CD4-positive, alpha-beta T cell treated with Interleukin-17A for 4 hours (primary cell): ENCODE data around the gene IL17RC.

Experiments used
- DNase-seq: peaks from one replicate; pipeline ENCODE4 v3.0.0-alpha.2; 2020; ENCODE audit warnings: mixed read lengths

The IL17RC gene

DNA sequence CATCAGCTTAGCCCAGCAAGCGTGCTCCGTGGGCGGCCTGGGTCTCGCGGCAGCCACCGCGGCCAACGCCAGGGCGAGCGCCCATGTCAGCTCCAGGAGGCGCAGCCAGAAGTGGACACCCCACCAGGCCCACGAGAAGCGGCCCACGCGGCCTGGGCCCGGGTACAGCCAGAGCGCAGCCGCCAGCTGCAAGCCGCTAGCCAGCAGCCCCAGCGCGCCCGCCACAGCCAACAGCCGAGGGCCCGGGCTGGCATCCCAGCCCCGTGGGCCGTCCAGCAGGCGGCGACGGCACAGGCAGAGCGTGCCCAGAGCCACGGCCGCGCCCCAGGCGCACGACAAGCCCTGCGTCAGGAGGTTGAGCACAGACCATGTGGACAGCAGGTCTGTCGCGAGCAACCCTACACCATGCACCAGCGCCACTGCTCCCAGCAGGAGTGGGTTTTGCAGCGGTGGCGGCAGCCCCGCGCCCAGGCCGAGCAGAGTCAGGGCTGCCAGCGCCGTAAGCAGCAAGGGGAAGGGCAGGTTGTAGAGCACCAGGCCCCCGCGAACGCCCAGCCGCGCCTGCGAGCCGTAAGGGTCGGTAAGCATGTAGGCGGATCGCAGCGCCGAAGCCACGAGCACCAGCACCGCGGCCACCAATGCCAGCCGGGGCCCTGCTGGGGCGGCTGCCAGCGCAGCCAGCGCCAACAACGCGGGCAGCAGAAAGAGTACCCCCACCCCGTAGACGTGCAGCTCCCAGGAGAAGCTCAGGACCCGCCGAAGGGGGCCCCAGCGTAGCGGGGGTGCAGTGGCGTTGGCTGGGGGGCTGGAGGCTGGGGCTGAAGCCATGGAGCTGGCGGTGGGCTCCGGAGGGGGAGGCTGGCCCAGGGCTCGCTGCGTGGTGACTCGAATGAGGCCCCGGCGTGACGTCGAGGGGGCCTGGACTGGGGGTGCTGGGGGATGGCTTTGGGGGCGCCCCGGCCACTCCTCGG lies 30.4 kb downstream of the IL17RC start:
- DNase-seq: no peak

- no peak for DNase-seq
These were observed 31.7 kb downstream of the IL17RC start for GRCh38 chr3:9948586-9948985.

- no peak for DNase-seq
These were observed 32.2 kb downstream of the IL17RC start for GRCh38 chr3:9949115-9949514.

DNA sequence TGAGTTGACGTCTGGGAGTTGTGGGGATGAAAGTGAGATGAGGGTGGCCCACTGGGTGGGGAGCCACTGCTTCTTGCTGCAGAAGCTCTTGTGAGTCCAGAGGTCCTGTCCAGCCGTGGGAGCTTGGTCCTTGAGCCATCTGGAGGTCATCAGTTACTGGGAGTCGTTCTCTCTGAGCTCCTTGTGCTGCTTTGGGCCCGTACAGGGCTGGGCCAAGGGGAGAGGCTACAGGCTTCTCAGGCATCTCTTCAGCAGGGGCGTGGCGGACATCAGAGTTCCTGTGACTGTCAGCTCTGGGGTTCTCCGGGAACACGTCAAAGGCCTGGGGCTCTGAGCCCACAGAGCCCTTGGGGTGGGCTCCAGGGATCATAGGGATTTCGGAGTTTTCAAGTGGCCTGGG lies 32.7 kb downstream of the IL17RC start:
- DNase-seq: no peak

DNA sequence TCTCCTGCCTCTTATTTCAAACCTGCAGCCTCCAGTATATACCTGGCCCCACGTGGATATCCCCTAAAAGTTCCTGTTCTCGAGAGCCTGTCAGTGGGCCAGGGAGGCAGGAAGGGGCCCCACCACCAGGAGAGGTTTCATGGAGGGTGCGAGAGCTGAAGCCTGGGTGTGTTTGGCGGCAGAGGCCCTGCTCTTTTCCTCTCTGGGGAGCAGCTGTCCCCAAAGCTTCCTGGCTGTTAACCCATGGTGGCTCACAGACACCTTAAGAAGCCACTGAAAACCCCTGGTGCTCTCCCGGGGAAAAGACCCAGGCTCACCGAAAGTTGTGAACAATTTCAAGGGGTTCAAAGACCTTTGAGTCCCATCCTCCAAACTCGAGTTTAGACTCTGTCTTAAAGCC lies 34.2 kb downstream of the IL17RC start:
- peak; percentile 17 for DNase-seq

GRCh38 chr3:9951598-9951961 lies 34.7 kb downstream of the IL17RC start:
- no peak for DNase-seq

- DNase-seq: peak; percentile 67
These were observed 35.3 kb downstream of the IL17RC start, which contains the start of gene PRRT3 for GRCh38 chr3:9951962-9952805. PRRT3 (minus strand) TSS chr3:9952408; CDS start chr3:9950115, 2,293 bp downstream.

GRCh38 chr3:9955067-9955502 lies 38.2 kb downstream of the IL17RC start:
- DNase-seq: no peak

DNA sequence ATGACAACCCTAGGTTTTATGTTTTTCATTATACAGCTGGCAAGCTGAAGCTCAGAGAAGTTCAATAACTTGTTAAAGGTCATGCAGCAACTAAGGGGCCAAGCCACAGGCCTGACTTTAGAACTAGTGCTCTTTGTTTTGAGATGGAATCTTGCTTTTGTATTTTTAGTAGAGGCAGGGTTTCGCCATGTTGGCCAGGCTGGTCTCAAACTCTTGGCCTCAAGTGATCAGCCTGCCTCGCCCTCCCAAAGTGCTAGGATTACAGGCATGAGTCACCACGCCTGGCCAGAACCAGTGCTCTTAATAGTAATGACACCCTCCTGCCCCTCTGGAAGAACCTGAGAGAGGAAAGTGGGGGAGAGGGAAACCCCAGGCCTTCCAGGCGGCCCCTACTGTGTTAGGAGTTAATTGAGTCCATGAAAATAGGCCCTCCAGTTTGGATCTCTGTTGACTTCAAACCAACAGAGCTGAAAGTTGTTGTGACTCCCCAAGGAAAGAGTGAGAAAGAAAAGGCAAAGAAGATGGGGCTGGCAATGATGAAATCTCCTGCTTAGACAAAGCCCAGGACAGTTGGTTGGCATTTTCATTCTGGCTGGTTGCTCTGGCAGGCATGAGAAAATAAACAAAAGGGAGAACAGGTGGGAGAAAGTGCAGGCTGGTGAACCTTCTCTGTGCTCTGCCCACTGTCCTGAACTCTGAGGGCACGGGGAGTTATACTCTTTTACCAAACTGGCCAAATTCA lies 38.9 kb downstream of the IL17RC start:
- no peak for DNase-seq

- DNase-seq: no peak
These were observed 40.3 kb downstream of the IL17RC start for GRCh38 chr3:9957214-9957613.

- no peak for DNase-seq
These were observed 48.4 kb downstream of the IL17RC start for GRCh38 chr3:9965200-9965875.

GRCh38 chr3:9966841-9967240 lies 49.9 kb downstream of the IL17RC start:
- DNase-seq: no peak

DNA sequence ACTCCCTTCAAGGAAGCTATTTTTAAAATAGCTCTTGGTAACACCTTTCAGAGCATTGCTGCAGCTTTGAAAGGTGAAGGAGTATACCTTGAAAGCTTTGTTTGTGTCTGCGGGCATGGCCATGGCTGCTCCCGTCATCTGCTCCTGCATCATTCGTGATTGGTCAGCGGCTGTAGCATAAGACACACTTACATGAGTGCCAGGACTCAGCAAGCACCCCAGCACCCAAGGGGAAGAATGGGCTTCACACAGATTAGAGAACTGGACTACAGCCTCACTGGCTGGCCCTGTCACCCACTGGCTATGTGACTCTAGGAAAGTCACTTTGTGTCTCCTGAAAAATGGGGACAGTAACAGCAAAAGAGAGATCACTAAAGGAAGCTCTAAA lies 52.7 kb downstream of the IL17RC start:
- no peak for DNase-seq

DNA sequence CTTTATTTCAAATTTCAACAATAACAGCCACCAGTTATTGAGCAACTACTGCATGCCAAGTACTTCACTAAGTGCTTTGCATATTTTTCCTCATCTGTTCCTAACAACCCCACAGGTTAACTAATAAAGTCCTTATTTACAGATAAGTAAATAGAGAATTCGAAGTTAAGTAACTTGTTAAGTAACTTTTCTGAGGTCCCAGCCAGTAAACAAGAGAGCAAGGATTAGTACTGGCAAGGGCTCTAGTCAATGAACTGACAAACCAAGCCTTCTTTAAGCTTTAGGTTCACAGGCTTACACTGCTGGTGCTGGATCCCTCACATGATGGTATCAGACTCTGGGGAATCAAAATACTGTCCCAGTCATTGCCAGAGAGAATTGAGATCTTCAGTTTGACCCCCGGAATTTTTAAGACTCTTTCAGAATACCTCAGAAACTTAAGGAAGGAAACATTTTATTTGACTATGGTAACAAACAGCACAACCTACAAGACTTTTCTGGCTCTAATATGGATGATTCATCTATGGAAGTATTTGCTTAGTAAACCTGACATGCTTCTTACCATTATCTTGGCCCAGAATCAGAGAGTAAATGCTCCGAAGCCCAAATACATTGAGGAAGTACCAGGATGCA lies 53.2 kb downstream of the IL17RC start:
- DNase-seq: no peak

GRCh38 chr3:9976721-9977709 lies 60.1 kb downstream of the IL17RC start:
- no peak for DNase-seq

DNA sequence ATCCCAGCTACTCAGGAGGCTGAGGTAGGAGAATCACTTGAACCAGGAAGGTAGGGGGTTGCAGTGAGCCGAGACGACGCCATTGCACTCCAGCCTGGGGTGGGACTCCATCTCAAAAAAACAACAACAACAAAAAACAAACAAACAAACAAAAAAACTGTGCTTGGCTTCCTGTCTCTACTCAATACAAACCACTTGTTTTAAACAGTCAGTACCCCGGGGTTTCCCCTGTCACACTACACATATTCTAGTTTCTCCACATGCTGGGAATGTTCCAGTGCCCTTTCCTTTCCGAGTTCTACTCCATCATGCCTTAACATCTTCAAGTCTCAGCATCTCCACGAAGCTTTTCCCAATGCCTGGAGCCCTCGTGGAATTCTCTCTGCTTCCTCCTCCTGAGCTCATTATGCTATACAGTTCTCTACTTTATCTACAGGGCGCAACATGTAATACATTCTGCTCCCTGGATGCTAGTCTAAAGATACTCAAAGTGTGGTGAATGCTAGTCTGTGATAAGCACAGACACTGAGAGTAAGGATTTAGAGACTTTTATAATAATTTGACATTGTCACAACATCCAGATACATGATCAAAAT lies 61.9 kb downstream of the IL17RC start:
- no peak for DNase-seq

GRCh38 chr3:9980251-9980650 lies 63.4 kb downstream of the IL17RC start:
- DNase-seq: no peak
